Testis (tissue), 2 donors: ENCODE measurements around the gene DHRS3.

Experiments
- CTCF ChIP-seq, 3 experiments: fragments of 450-650 bp in 2 of 3; fragments of 200-600 bp in 1 of 3; sonication (generic) in 1 of 3; IDR thresholded peaks; one replicate each; pipeline ENCODE4 v1.5.1; 2016 to 2019; ENCODE audit warnings: antibody characterized with exemption in 3 of 3, mild to moderate bottlenecking in 2 of 3, moderate library complexity in 1 of 3
- POLR2A ChIP-seq: fragments of 450-650 bp; IDR thresholded peaks from one replicate; pipeline ENCODE4 v1.6.1; 2017; ENCODE audit warnings: antibody characterized with exemption, mild to moderate bottlenecking, moderate library complexity

GRCh38 chr1:12593621-12594066 lies 24.4 kb downstream of the DHRS3 start:
- no peak for TF ChIP-seq CTCF (IDR thresholded peaks at IDR 0.05)
- TF ChIP-seq POLR2A = no peak
